Measurements from ENCODE around the gene LMNB1. TPM values are rescaled to one million over a fixed set of nuclear protein-coding genes. Genes with fewer than 3 reads are reported as not detected.
"Not testable (repeated sequence)": the region's sequence is repeated elsewhere in the genome, so short reads cannot be mapped to it uniquely, and the experiment has no call there.

The LMNB1 gene
- total RNA-seq, 1 donor from 2014 or later, result 20.9 TPM

DNA sequence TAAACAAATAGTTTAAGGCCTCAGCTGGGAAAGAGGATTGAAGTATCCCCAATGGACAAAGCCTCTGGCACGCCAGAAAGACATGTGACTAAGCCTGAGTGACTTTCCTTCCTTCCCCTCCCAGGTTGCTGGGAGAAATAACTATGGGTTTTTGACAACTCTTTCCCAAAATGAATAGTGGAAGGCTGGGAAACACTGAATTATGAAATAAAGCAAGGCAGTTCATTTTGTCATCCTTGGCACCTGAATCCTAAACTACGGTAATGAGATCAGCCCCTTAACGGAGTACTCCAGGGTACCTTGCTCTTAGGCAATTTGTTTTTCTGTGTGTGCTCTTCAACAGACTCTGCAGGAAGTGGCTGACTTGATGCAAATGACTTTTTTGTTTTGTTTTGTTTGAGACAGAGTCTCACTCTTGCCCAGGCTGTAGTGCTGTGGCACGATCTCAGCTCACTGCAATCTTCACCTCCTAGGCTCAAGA, 75.2 kb downstream of the LMNB1 start:
- no peaks in the 10 kb centered on the region for H3K36me3 ChIP-seq
- peak overlapping the region; percentile 36 for H3K27ac ChIP-seq
- no peak overlapping the region for H3K4me3 ChIP-seq
- no peaks in the 10 kb centered on the region for H3K27me3 ChIP-seq
- TF ChIP-seq CTCF (IDR thresholded peaks at IDR 0.05), result no peak
- peaks cover 4% of the 10 kb centered on the region for H3K4me1 ChIP-seq
- no peak for DNase-seq (ENCODE audit: extremely low spot score in 2 of 2)
- intact Hi-C loops (cut with DNase I), result no loop called here
- no peaks in the 10 kb centered on the region for H3K9me3 ChIP-seq

DNA sequence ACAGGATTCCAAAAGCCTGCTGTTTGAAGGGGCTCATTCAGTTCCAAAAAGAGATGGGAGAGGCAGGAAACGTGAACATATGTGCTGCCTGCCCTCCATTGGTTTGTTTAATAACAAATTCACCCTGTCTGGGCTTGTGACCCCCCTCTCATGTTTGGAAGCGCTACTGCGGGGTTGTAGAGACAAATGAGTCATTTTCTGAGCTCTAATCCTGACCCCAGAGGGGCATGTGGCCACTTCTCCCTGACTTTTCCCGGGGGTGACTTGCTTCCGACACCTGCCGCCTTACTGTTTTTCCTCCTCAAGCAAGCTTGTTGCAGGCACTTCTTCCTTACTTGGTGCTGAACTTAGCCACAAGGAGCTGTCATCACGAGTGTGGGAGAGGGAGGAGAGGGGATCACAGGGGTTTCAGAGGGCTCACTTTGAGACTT, 75.9 kb downstream of the LMNB1 start:
- intact Hi-C loops (cut with DNase I), result no loop called here
- Histone ChIP-seq H3K27ac (no peak overlapping the region), H3K9me3 (no peaks in the 10 kb centered on the region), H3K4me3 (no peak overlapping the region), H3K27me3 (no peaks in the 10 kb centered on the region), H3K36me3 (no peaks in the 10 kb centered on the region), H3K4me1 (peaks cover 4% of the 10 kb centered on the region)
- no peak for TF ChIP-seq POLR2AphosphoS5 (IDR thresholded peaks at IDR 0.05; ENCODE audit: insufficient read depth in 1 of 2, low read depth in 1 of 2)
- no peak for TF ChIP-seq CTCF (IDR thresholded peaks at IDR 0.05)
- no peak for TF ChIP-seq POLR2A (IDR thresholded peaks at IDR 0.05)
- no peak for DNase-seq (ENCODE audit: extremely low spot score in 2 of 2)

DNA sequence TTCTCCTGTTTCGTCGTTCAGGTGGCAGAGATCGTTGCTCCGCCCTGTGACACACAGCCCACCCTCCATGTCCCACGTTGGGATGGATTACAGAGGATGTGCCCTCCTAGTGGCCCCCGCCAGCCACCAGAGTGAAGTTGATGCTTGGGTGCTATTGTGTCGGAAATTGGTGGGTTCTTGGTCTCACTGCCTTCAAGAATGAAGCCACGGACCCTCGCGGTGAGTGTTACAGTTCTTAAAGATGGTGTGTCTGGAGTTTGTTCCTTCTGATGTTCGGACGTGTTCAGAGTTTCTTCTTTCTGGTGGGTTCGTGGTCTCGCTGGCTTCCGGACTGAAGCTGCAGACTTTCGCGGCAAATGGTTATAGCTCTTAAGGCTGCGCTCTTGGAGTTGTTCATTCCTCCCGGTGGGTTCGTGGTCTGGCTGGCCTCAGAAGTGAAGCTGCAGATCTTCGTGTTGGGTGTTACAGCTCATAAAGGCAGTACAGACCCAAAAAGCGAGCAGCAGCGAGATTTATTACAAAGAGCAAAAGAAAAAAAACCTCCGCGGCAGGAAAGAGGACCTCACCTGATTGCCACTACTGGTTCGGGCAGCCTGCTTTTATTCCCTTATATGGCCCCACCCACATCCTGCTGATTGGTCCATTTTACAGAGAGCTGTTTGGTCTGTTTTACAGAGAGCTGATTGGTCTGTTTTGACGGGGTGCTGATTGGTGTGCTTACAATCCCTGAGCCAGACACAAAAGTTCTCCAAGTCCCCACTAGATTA, 76.8 kb downstream of the LMNB1 start:
- H3K27ac ChIP-seq; DNase-seq (ENCODE audit: extremely low spot score in 2 of 2); H3K36me3 ChIP-seq; intact Hi-C loops (cut with DNase I); H3K4me3 ChIP-seq; H3K4me1 ChIP-seq; H3K9me3 ChIP-seq; H3K27me3 ChIP-seq: not testable (repeated sequence)

DNA sequence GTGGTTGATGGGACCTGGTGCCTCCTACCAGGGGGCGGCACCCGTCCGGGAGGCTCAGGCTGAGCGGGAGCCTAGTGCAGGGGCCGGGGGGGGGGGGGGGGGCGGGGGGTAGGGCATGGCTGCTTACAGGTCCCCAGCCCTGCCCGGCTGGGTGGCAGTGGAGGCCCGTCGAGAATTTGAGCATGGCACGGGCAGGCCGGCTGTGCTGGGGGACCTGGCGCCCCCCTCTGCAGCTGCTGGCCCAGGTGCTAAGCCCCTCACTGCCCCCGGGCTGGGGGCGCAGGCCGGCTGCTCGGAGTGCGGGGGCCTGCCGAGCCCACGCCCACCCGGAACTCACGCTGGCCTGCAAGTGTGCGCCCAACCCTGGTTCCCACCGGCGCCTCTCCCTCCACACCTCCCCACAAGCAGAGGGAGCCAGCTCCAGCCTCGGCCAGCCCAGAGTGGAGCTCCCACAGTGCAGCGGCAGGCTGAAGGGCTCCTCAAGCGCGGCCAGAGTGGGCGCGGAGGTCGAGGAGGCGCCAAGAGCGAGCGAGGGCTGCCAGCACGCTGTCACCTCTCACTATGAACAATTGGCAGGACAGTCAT, 77.7 kb downstream of the LMNB1 start:
- Histone ChIP-seq H3K27ac (no peak overlapping the region), H3K27me3 (no peaks in the 10 kb centered on the region), H3K4me1 (peaks cover 4% of the 10 kb centered on the region), H3K4me3 (no peak overlapping the region), H3K9me3 (no peaks in the 10 kb centered on the region), H3K36me3 (no peaks in the 10 kb centered on the region)
- no peak for DNase-seq (ENCODE audit: extremely low spot score in 2 of 2)
- TF ChIP-seq POLR2A (IDR thresholded peaks at IDR 0.05) (no peak), CTCF (IDR thresholded peaks at IDR 0.05) (no peak), POLR2AphosphoS5 (IDR thresholded peaks at IDR 0.05; ENCODE audit: insufficient read depth in 1 of 2, low read depth in 1 of 2) (no peak)
- intact Hi-C loops (cut with DNase I), result no loop called here

DNA sequence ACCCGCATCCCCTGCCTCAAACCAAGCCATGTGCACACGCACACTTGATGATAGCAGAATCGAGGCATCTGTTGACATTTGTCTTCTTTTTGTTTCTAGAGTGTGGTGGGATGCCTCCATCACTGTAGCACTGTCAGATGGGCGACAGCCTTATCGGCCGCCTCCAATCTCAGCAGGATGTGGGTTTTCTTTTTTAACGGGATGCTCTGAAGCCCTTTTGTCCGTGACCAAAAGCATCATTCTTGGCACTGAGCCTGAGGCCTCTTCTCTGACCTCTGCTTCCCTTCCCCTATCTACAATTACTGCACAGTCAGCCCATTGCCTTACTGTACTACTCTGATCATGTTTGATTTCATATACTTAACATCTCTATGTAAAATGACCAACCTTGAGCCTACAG, 78.3 kb downstream of the LMNB1 start:
- Histone ChIP-seq H3K27me3 (no peaks in the 10 kb centered on the region), H3K4me3 (no peak overlapping the region), H3K36me3 (no peaks in the 10 kb centered on the region), H3K4me1 (peaks cover 4% of the 10 kb centered on the region), H3K9me3 (no peaks in the 10 kb centered on the region), H3K27ac (no peak overlapping the region)
- intact Hi-C loops (cut with DNase I), result no loop called here
- TF ChIP-seq CTCF (IDR thresholded peaks at IDR 0.05) (no peak), POLR2AphosphoS5 (IDR thresholded peaks at IDR 0.05; ENCODE audit: insufficient read depth in 1 of 2, low read depth in 1 of 2) (no peak), POLR2A (IDR thresholded peaks at IDR 0.05) (no peak)
- no peak for DNase-seq (ENCODE audit: extremely low spot score in 2 of 2)
